Hypothalamus (tissue), 51 donors: ENCODE results near the gene IRF2.

ENCODE experiments used
- DNase-seq, 51 donors: peaks; one replicate each; lab custom pipeline; 2025; lab: John Stamatoyannopoulos, UW

The IRF2 gene

GRCh38 chr4:184474263-184475095 lies at the start of gene IRF2:
Gene IRF2 (minus strand): TSS chr4:184474550. CDS start chr4:184429064, 45,486 bp downstream.
- peak; percentile 64 to 96 (median 92) for DNase-seq

GRCh38 chr4:184515606-184516005 lies 41.3 kb upstream of the IRF2 start:
- DNase-seq = no peak

- DNase-seq = peak in 29 of 51 donors; percentile 9 to 70 (median 38)
Observed at GRCh38 chr4:184514121-184514988, 40.0 kb upstream of the IRF2 start.

- no peak for DNase-seq
Observed at GRCh38 chr4:184513802-184514120, 39.4 kb upstream of the IRF2 start.

- DNase-seq = no peak
Observed at GRCh38 chr4:184511156-184511555, 36.8 kb upstream of the IRF2 start.

GRCh38 chr4:184510401-184510800 lies 36.1 kb upstream of the IRF2 start:
- no peak for DNase-seq

GRCh38 chr4:184506527-184507121 lies 32.3 kb upstream of the IRF2 start:
- peak in 19 of 51 donors; percentile 7 to 57 (median 31) for DNase-seq

GRCh38 chr4:184504385-184504784 lies 30.0 kb upstream of the IRF2 start:
- DNase-seq = no peak

- DNase-seq = no peak
Observed at GRCh38 chr4:184503869-184504300, 29.5 kb upstream of the IRF2 start.

GRCh38 chr4:184500748-184501589 lies 26.6 kb upstream of the IRF2 start:
- DNase-seq = peak in 1 of 51 donors; percentile 2

GRCh38 chr4:184499996-184500395 lies 25.6 kb upstream of the IRF2 start:
- DNase-seq = no peak

GRCh38 chr4:184498598-184498997 lies 24.2 kb upstream of the IRF2 start:
- DNase-seq = no peak

GRCh38 chr4:184489771-184490170 lies 15.4 kb upstream of the IRF2 start:
- DNase-seq = no peak

- no peak for DNase-seq
Observed at GRCh38 chr4:184487503-184487902, 13.2 kb upstream of the IRF2 start.

GRCh38 chr4:184485279-184485678 lies 10.9 kb upstream of the IRF2 start:
- DNase-seq = no peak

GRCh38 chr4:184481544-184481943 lies 7.2 kb upstream of the IRF2 start:
- no peak for DNase-seq

- DNase-seq = no peak
Observed at GRCh38 chr4:184479516-184479950, 5.2 kb upstream of the IRF2 start.

GRCh38 chr4:184477201-184477999 lies 3.0 kb upstream of the IRF2 start:
- DNase-seq = peak in 36 of 51 donors; percentile 20 to 90 (median 60)

GRCh38 chr4:184476695-184477094 lies 2.3 kb upstream of the IRF2 start:
- DNase-seq = peak in 9 of 51 donors; percentile 12 to 79 (median 33)
